CD4-positive, alpha-beta T cell (primary cell): ENCODE measurements around the gene ZXDC. TPM values are rescaled to one million over a fixed set of nuclear protein-coding genes. Genes with fewer than 3 reads are reported as not detected.

Source experiments
- ATAC-seq: fragments of 200-7000 bp; cut with Tn5 transposase; one replicate; pipeline ENCODE4 v1.10.0; 2022; ENCODE audit warnings: mild to moderate bottlenecking; ENCODE audit not compliant: poor library complexity
- CTCF ChIA-PET: fragments of 350-600 bp; sonication (Branson Sonifier 250); formaldehyde crosslinking; loops from one replicate; lab custom pipeline; 2021; ENCODE audit warnings: antibody characterized with exemption, inconsistent platforms; lab: Charles Lee
- POLR2A ChIA-PET: fragments of 350-600 bp; sonication (Branson Sonifier 250); formaldehyde crosslinking; loops from one replicate; lab custom pipeline; 2021; ENCODE audit warnings: antibody characterized with exemption, inconsistent platforms; lab: Charles Lee
- DNase-seq, 14 experiments: peaks; one replicate each; pipeline ENCODE4 v3.0.0-alpha.2; 2013 to 2020; ENCODE audit warnings: mixed read lengths in 2 of 14
- H3K27ac ChIP-seq, 2 donors: one replicate each; pipeline versions ENCODE4 v1.5.1 to v1.7.0; 2013; ENCODE audit warnings: low read length in 2 of 2, low read depth in 1 of 2, mild to moderate bottlenecking in 1 of 2
- H3K27me3 ChIP-seq, 2 experiments: 1 replicate in 1 of 2; 2 replicates in 1 of 2; pipeline versions ENCODE4 v1.6.1 to v1.7.0; 2013; ENCODE audit warnings: low read length in 2 of 2, control low read depth in 1 of 2, mild to moderate bottlenecking in 1 of 2, moderate library complexity in 1 of 2; ENCODE audit not compliant: insufficient read depth in 2 of 2, control insufficient read depth in 1 of 2
- H3K36me3 ChIP-seq: one replicate; pipeline ENCODE4 v1.6.1; 2013; ENCODE audit warnings: low read length, control low read depth; ENCODE audit not compliant: insufficient read depth
- H3K4me1 ChIP-seq: one replicate; pipeline ENCODE4 v1.6.1; 2013; ENCODE audit warnings: low read length, control low read depth; ENCODE audit not compliant: insufficient read depth
- H3K4me3 ChIP-seq: one replicate; pipeline ENCODE4 v1.5.1; 2013; ENCODE audit warnings: mild to moderate bottlenecking, low read length, moderate library complexity
- H3K9me3 ChIP-seq, 2 experiments: 1 replicate in 1 of 2; 2 replicates in 1 of 2; pipeline versions ENCODE4 v1.6.1 to v1.7.0; 2013; ENCODE audit warnings: low read length in 2 of 2, mild to moderate bottlenecking in 2 of 2, control low read depth in 1 of 2, moderate library complexity in 1 of 2; ENCODE audit not compliant: control insufficient read depth in 1 of 2, insufficient read depth in 1 of 2
- H3K27ac Mint-ChIP-seq: one replicate; pipeline ENCODE4 v1.8.0; 2020; ENCODE audit warnings: mixed read lengths
- H3K27me3 Mint-ChIP-seq: one replicate; pipeline ENCODE4 v1.8.0; 2021; ENCODE audit warnings: mixed read lengths
- H3K36me3 Mint-ChIP-seq: one replicate; pipeline ENCODE4 v1.8.0; 2021; ENCODE audit warnings: low read depth, mixed read lengths
- H3K4me1 Mint-ChIP-seq: one replicate; pipeline ENCODE4 v1.8.0; 2021; ENCODE audit warnings: low read depth, mixed read lengths
- H3K4me3 Mint-ChIP-seq: one replicate; pipeline ENCODE4 v1.8.0; 2020; ENCODE audit warnings: mild to moderate bottlenecking, mixed read lengths
- H3K9me3 Mint-ChIP-seq: one replicate; pipeline ENCODE4 v1.8.0; 2020; ENCODE audit warnings: mixed read lengths
- intact Hi-C, 2 experiments: fragments of 100-400 bp; cut with DNase I in 1 of 2; cut with micrococcal nuclease in 1 of 2; formaldehyde crosslinking; loops; one replicate each; pipeline versions ENCODE4 v1.15.1 to v1.9.0; 2023 to 2025; cut with DNase I, micrococcal nuclease
- total RNA-seq, 174 experiments: library from RNA in 2 of 174; stranded (reverse) in 2 of 174; gene quantifications; one replicate each; pipeline ENCODE4 v1.2.3 and lab custom pipeline; 2021 to 2026
- TF ChIP-seq, protein P1 (sequence below): fragments of 200-600 bp; IDR thresholded peaks from one replicate; pipeline ENCODE4 v1.8.0; 2022; ENCODE audit warnings: antibody characterized with exemption, mild to moderate bottlenecking

The ZXDC gene
- total RNA-seq, 2 experiments from 2014 or later = 60.7 to 61.3 TPM

GRCh38 chr3:126440709-126440995 lies 35.0 kb downstream of the ZXDC start:
- no peak overlapping the region for H3K4me3 ChIP-seq
- H3K9me3 Mint-ChIP-seq = no peaks in the 10 kb centered on the region
- ChIA-PET CTCF (no interaction called here), POLR2A (no interaction called here)
- no peak for ATAC-seq
- DNase-seq = peak in 1 of 14 experiments; percentile 3
- TF ChIP-seq, protein P1, sequence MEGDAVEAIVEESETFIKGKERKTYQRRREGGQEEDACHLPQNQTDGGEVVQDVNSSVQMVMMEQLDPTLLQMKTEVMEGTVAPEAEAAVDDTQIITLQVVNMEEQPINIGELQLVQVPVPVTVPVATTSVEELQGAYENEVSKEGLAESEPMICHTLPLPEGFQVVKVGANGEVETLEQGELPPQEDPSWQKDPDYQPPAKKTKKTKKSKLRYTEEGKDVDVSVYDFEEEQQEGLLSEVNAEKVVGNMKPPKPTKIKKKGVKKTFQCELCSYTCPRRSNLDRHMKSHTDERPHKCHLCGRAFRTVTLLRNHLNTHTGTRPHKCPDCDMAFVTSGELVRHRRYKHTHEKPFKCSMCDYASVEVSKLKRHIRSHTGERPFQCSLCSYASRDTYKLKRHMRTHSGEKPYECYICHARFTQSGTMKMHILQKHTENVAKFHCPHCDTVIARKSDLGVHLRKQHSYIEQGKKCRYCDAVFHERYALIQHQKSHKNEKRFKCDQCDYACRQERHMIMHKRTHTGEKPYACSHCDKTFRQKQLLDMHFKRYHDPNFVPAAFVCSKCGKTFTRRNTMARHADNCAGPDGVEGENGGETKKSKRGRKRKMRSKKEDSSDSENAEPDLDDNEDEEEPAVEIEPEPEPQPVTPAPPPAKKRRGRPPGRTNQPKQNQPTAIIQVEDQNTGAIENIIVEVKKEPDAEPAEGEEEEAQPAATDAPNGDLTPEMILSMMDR = no peak
- no peak overlapping the region for H3K27ac Mint-ChIP-seq
- H3K4me3 Mint-ChIP-seq = no peak overlapping the region
- no peaks in the 10 kb centered on the region for H3K27me3 Mint-ChIP-seq
- H3K27me3 ChIP-seq = no peaks in the 10 kb centered on the region
- H3K27ac ChIP-seq = no peak overlapping the region
- H3K36me3 ChIP-seq = peaks cover 65% of the 10 kb centered on the region
- no peaks in the 10 kb centered on the region for H3K9me3 ChIP-seq
- intact Hi-C loops = no loop called here
- H3K4me1 Mint-ChIP-seq = no peaks in the 10 kb centered on the region
- peaks cover 67% of the 10 kb centered on the region for H3K36me3 Mint-ChIP-seq
- H3K4me1 ChIP-seq = no peaks in the 10 kb centered on the region

DNA sequence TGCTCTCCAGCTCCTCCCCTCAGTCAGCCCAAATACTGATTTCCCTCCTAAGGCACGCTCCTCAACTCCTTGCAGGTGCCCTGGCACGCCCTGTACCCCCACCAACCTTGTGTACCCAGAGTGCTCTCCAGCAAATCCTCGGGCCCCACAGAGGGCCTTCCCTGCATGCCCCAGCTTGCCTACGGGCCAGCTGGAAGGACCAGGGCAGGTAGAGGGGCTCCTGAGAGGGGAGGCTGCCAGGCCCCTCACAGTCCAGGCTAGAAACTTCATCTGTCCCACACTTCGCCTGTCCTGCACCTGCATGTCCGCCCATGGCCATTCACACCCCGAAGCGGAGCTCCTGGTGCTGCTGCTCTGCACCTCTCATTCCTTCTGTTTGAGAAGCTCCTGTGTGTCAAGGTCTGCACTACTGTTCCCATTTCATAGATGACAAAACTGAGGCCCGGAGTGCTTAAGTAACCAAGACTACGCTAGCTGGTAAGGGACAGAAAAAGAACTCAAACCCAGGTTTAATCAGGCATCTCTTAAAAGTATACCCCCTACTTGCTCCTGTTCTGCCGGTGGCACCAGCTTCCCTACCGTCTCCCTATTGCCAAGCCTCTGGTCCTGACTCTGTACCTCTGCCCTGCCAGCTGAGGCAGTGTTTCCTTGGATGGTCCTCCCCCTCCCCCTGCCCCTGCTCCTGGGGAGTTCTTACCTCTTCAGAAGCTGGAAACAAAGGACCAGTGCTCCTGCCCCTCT lies 35.6 kb downstream of the ZXDC start:
- intact Hi-C loops = no loop called here
- Histone ChIP-seq H3K4me3 (no peak overlapping the region), H3K9me3 (no peaks in the 10 kb centered on the region), H3K27me3 (no peaks in the 10 kb centered on the region), H3K36me3 (peaks cover 65% of the 10 kb centered on the region), H3K27ac (no peak overlapping the region), H3K4me1 (no peaks in the 10 kb centered on the region)
- DNase-seq (peak in 1 of 14 experiments; percentile 6), ATAC-seq (no peak)
- H3K27ac Mint-ChIP-seq = no peak overlapping the region
- TF ChIP-seq, protein P1 = no peak
- H3K27me3 Mint-ChIP-seq = no peaks in the 10 kb centered on the region
- peaks cover 69% of the 10 kb centered on the region for H3K36me3 Mint-ChIP-seq
- no peaks in the 10 kb centered on the region for H3K9me3 Mint-ChIP-seq
- H3K4me1 Mint-ChIP-seq = no peaks in the 10 kb centered on the region
- ChIA-PET POLR2A (no interaction called here), CTCF (no interaction called here)
- no peak overlapping the region for H3K4me3 Mint-ChIP-seq

- no peak overlapping the region for H3K27ac ChIP-seq
- no peaks in the 10 kb centered on the region for H3K9me3 ChIP-seq
- DNase-seq (peak in 1 of 14 experiments; percentile 6), ATAC-seq (no peak)
- Mint-ChIP-seq H3K27me3 (no peaks in the 10 kb centered on the region), H3K4me1 (no peaks in the 10 kb centered on the region), H3K9me3 (no peaks in the 10 kb centered on the region), H3K27ac (no peak overlapping the region), H3K4me3 (no peak overlapping the region), H3K36me3 (peaks cover 76% of the 10 kb centered on the region)
- CTCF ChIA-PET = no interaction called here
- H3K4me1 ChIP-seq = no peaks in the 10 kb centered on the region
- POLR2A ChIA-PET = no interaction called here
- H3K27me3 ChIP-seq = no peaks in the 10 kb centered on the region
- H3K36me3 ChIP-seq = peaks cover 65% of the 10 kb centered on the region
- intact Hi-C loops = no loop called here
- no peak overlapping the region for H3K4me3 ChIP-seq
- TF ChIP-seq, protein P1 = no peak
Observed at GRCh38 chr3:126439346-126439967, 36.2 kb downstream of the ZXDC start.
